Heart left ventricle (tissue), 13 donors: ENCODE results near the gene DUSP18.

ENCODE experiments used
- CTCF ChIP-seq, 12 donors: fragments of 200-600 bp; sonication (generic) in 4 of 12; IDR thresholded peaks; one replicate each; pipeline versions ENCODE4 v1.5.0 to v1.8.0; 2018 to 2022; ENCODE audit warnings: antibody characterized with exemption in 12 of 12, mild to moderate bottlenecking in 5 of 12
- POLR2A ChIP-seq, 2 donors: fragments of 450-650 bp; IDR thresholded peaks; one replicate each; pipeline ENCODE4 v1.6.1; 2017; ENCODE audit warnings: antibody characterized with exemption in 2 of 2, mild to moderate bottlenecking in 2 of 2, moderate library complexity in 2 of 2
- donor health status: ischemic (EF 13 %, LVEDD 7.1; RV severe dilation, severe dysfunction).
- donor health status: DM: no; HTN: yes; CAD: no.
- donor health status: DM: no; HTN: no; CAD: no.
- donor health status: ischemic (EF 25% LVEDD 6.9; RV normal size, moderate dysfunction).
- donor health status: ischemic (EF 25% LVEDD 5.7; RV mildly dilated, moderate dysfunction).
- donor health status: ischemic (EF 35%, LVEDD 5.7; RV mildly dilated, moderate dysfunction).
- donor health status: nonischemic (EF 11% LVEDD 7.7; RV severe dilation, severe dysfunction).
- donor health status: DM: yes; HTN: yes; CAD: no.
- donor health status: PGD.
- donor health status: ischemic (EF 29% LVEDD 5.4; RV normal size, mild dysfunction).
- donor health status: nonischemic (EF 23%, LVEDD 6.1; RV moderate dilation, normal function).

DNA sequence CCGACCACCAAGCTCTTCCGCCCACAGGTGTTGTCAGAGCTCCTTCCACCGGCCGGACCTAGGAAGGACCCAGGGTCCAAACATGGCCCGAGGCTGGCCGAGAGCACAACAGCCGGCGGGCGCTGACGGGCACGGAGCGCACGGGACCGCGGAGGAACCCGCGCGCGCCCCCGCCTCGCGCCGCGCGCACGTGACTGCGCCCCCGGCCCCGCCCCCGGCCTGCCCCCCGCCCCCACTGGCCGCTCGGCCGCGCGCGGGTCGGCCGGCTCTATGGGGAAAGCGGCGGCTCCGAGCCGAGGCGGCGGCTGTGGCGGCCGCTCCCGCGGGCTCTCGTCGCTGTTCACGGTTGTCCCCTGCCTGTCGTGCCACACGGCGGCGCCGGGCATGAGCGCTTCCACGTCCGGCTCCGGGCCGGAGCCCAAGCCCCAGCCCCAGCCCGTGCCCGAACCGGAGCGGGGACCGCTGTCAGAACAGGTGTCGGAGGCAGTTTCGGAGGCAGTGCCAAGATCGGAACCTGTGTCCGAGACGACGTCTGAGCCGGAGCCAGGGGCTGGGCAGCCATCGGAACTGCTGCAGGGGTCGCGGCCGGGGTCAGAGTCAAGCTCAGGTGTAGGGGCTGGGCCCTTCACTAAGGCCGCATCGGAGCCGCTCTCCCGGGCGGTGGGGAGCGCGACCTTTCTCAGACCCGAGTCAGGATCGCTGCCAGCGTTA is 27.1 kb upstream of the DUSP18 start, which contains the start of gene OSBP2:
- TF ChIP-seq CTCF (IDR thresholded peaks at IDR 0.05) (peak in 1 of 12 donors; percentile 9), POLR2A (IDR thresholded peaks at IDR 0.05) (no peak)
